Hematopoietic multipotent progenitor cell treated with erythropoietin and hydrocortisone succinate and interleukin-3 and kit ligand, for 15 days (in vitro differentiated cells): Measurements from ENCODE around the gene MYO1D.
"Not testable (repeated sequence)": the region's sequence is repeated elsewhere in the genome, so short reads cannot be mapped to it uniquely, and the experiment has no call there.

Experiments used
- DNase-seq: peaks from one replicate; pipeline ENCODE4 v3.0.0-alpha.2; 2015; ENCODE audit warnings: low spot score

MYO1D gene

DNA sequence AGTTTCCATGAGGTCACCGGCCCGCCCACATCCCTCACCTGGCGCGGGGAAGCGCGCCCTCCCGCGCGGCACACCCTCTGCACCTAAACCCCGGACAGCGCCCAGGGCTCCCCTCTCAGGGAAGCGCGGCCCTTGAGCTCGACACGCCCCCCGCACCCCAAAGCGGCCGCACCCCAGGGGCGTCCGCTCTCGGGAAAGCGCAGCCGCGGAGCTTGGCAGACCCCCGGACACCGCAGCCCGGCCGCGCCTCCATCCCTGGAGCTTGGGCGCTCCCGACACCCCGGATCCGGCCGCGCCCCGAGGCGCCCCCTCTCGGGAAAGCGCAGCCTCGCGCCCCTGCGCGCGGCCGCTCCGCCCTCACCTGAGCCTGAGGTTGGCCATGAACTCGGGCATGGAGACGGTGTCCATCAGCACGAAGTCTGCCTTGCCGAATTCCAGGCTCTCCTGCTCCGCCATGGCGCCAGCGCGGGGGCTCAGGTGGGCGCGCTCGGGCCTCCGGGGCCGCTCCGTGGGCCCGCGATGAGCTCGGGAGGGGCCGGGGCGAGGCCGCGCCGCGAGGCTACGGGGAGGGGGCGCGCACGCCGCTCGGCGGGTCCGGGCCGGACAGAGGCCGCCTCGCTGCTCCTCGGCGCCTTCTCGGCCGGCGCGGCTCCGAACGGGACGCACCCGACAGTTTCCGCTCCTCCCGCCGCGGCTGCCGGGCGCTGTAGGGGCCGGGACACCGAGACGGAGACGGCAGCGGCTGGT, at the start of gene MYO1D:
Gene MYO1D, minus strand, starts transcription at position 708 of the 747 bp plus-strand sequence. Its CDS starts 252 bp downstream, at position 456.
- DNase-seq, result peak; percentile 65

DNA sequence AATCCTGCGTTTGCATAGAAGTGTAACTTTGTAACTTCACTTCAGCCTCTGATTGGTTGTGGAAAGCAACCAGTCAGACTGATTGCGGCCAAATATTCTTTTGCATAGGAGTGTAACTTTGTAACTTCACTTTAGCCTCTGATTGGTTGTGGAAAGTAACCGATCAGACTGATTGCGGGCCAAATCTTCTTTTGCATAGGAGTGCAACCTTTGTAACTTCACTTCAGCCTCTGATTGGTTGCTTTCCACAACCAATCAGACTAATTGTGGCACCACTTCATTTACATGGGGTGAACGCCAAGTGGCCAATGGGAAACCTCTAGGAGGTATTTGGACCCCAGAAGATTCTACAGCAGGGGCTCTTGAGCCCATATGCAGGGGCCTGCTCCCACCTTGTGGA, 49.3 kb upstream of the MYO1D start:
- no peak for DNase-seq

DNA sequence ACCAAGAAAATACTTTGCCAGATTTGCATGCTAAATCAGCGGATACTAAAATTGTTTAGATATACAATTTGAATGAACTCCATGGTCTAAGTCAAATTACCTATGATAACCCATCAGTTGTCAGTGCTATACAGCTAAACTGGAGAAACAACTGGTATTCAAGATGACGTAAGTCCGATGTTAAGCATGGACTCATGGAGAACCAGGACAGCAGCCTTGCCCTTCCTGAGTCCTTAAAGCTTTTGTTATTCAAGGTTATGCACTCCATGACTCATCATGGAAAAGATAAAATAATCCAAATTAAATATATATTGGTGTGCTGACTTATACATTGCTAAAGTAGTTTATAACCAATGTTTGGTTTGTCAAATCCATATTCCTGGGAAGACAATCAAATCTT, 47.0 kb upstream of the MYO1D start:
- not testable (repeated sequence) for DNase-seq

DNA sequence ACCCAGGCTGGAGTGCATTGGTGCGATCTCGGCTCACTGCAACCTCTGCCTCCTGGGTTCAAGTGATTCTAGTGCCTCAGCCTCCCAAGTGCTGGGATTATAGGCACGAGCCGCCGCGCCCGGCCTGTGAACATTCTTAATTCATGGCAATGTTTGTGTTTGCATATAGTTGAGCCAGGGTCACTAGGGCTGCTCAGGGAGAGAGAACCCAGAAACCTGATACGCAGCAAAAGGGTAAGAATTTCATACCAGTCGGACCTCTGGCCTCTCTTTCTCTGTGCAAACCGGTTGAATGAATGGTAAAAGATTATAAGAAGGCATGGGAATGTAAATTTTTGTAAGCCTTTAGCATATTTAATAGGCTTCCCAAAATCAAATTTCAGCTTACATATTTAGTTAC, 44.1 kb upstream of the MYO1D start:
- no peak for DNase-seq

DNA sequence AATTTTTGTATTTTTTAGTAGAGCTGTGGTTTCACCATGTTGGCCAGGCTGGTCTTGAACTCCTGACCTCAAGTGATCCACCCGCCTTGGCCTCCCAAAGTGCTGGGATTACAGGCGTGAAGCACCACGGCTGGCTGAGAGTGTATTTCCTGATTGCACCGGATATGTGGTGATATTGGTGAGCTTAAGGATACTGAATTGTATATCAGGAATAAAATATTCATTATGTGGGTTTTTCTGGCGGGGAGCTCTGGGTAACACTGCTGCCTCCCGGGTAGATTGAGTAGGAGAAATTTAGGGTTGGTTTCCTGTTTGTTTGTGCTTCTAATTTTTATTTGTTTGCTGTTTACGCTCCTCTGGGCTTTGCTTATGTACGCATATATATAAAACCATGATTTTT, 43.4 kb upstream of the MYO1D start:
- DNase-seq, result no peak

DNA sequence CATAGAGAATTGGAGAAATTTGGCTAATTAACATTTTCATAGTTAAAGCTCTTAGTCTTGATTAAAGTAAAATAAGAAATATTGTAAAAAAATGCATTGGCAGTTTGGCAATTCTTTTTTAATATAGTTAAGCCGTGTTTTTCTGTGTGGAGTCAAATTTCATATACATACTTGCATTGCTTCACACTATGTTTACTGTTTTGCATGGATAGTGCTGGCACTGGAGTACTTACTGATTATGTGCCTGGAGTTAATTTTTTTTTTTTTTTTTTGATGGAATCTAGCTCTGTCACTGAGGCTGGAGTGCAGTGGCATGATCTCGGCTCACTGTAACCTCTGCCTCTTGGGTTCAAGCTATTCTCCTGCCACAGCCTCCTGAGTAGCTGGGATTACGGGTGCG, 43.0 kb upstream of the MYO1D start:
- not testable (repeated sequence) for DNase-seq

DNA sequence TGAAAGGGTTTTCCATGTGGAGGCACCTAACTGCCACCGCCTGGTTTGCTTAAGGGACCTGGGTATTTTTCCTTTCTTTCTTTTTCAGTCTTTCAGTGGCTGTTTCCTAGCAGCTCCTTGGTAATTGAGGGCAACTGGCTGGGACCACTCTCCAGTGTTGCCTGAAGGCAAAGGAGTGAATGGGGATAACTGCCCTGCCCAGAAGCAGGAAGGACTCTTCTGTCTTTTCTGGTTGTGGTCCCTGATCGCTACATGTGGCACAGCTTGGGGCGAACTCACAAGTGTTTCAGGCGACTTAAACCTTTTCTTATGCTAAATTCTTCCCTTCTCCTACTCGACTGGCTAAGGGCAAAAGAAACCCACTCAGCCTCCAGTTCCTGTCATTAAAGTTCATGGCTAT, 40.9 kb upstream of the MYO1D start:
- DNase-seq, result no peak

GRCh38 chr17:32917081-32917480, 40.2 kb upstream of the MYO1D start:
- DNase-seq, result no peak

DNA sequence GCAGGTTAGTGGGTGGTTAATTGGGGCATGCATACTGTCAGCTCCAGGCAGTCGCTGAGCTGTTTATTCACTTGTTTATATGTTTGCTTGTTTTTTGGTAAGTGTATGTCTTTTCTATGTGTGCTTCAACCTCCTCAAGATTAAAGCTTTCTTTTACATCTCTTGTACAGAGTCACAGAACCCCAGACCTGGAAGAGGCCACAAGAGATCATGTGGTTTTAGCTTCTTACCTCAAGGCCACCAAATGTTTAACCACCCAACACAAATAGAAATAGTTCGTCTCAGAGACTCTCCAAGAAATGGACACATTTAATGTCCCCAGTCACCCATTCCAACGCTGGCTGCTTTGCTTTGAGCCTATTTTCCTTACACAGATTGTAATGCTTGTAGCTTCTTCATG, 39.2 kb upstream of the MYO1D start:
- no peak for DNase-seq

DNA sequence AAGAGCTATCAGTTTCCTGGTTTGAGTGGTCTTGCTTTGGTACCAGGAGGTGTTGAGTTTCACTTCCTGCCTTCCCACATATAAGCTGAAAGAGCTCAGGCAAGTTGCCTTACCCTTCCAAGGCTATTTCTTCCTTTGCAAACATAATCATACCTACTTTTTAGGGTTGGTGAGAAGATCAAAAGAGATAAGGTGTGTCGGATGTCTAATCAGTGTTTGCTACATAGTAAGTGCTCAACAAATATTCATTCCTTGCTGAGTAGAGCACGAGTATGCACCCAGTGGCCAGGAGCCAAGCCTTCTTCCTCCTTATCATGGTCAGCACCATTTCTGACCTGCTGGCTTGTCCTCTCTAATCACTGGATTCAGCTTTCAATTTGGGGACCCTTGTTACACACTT, 38.3 kb upstream of the MYO1D start:
- peak; percentile 45 for DNase-seq

DNA sequence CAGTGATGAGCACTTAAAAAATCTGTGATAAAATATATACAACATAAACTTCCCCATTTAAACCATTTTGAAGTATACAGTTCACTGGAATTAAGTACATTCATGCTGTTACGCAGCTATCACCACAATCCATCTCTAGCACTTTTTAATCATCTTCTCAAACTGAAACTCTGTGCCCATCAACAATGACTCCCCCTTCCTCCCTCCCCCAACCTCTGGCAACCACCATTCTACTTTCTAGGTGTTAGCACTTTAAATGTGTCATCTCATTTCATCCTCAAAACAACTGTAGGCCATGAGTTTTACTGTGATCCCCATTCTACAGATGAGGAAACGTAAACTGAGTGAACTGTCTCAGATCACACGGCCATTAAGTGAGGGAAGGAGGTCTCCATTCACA, 37.3 kb upstream of the MYO1D start:
- DNase-seq, result no peak

DNA sequence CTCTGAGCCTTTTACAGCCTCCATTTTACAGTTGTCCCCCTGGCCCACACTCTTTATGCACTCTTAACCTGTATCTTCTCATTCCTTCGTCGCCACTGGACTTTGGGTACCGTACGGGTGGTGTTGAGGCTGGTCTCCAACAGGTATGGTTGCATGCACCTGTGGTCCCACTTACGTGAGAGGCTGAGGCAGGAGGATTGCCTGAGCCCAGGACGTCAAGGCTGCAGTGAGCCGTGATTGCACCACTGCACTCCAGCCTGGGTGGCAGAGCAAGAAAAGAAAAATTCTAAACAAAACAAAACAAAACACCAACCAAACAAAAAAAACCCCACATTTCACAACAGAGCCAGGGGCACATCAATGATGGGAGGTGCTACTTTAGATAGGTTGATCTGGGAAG, 36.7 kb upstream of the MYO1D start:
- no peak for DNase-seq

DNA sequence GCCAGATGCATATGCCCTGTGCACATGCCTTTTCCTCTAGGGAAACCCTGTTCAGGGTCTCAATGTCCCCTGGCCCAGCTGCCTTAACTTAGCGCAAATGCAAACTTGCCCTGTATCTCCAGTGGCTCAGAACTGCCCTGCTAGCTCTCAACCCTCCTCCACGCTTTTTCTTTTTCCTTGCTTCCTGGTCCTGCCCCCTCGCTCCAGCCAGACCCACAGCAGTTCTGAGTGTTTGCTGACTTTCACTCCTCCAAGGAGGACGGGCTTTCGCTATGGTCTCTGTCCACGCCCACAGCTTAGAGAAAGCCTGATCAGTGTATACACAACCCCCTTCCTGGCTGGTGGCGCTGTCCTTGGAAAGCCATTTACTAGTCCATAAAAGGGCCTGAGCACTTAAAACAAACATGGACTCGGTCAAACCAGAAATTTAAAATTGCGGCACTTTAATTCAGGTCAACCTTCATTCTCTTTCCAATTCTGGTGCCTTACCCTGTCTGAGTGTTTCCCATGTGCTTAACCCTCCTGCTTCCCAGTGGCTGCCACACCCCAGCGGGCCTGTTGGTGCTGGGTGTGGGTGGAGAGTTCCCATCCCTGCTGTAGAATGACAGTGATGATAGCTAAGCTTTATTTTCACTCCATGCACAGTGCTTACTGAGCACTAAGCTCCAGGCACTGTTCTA, 35.4 kb upstream of the MYO1D start:
- no peak for DNase-seq

DNA sequence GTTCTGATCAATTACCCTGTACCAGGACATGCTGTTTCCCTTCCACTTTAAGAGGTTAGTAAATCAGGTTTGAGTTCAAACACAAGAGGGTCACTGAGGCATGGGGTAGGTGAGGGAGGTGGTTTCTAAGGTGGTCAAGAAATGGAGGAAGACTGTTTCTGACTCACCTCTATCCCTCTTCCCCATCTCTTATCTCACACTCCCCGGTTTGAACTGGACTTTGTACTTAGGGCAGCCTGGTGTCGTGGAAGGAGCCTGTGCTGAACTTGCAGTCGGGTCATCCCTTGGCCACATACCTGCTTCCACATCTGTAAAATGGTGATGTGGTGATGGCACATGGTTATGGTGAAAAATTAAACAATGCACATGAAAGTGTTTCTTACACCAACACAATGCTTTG, 33.8 kb upstream of the MYO1D start:
- no peak for DNase-seq

- DNase-seq, result peak; percentile 90
Observed at GRCh38 chr17:32909787-32910369, 33.0 kb upstream of the MYO1D start.

DNA sequence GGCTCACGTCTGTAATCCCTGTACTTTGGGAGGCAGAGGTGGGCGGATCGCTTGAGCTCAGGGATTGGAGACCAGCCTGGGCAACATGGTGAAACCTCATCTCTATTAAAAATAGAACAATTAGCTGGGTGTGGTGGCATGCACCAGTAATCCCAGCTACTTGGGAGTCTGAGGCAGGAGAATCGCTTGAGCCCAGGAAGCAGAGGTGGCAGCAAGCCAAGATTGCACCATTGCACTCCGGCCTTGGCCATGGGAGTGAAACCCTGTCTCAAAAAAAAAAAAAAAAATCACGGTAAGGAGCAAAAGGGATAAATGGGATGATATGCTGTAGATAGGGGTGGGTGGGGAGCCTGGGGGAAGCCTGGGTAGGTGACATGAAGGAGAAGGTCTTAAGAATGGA, 30.7 kb upstream of the MYO1D start:
- no peak for DNase-seq

DNA sequence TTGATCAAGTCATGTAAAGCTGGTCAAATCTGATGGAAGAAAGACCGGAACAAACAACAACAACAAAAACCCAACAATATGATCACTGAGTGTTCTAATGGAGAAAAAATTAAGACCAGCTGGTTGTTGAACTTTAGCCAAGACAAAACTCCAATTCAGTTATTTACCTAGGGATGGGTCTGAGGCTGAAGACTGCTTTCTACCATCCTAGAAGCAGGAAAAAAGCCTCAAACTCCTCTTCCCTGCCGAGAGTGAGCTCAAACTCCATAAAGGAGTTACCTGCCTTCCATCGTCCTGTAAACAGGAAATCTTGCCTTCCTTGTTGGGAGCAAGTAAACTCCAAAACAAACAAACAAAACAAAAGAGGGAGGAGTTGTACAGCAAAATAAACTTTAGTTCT, 28.0 kb upstream of the MYO1D start:
- no peak for DNase-seq

DNA sequence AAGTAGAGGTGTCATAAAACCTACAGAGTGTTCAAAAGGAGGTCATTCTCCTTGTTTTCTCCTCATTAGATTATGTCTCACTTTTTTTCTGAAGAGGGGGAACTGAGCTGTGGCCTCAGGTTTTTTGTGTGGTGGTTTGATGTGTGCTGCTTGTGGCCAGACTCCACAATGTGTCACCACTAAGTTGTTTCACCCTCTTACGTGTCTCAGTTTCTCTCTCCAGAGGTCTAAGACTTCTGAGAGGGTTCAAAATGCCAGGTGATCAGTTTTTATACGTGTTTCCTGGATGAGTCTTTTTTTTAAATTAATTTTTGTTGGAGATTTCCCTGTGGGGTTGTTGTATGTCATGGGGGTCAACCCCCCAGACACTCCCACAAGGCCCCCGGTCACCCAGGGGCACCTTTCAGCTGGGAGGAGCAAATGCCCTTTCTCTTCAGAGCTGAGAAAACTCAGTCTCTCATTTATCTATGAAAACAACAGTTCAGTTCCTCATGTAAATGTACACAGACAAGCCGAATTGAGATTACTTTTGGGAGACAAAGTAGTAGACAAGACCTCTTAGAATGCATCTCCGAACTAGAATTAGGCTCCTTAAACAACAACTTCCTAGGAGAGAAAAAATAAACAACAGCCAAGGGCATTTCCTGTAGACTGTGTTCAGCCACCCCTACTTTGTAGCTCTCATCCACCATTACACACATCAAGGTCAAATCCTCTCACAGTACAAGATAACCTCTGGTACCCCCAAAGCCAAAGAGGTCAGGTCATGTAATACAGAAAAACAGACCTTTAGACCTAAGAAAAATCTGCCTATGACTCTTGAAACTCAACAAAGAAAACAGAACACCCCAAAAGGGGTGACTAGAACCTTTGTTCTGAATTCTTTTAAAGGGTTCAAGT, 27.1 kb upstream of the MYO1D start:
- no peak for DNase-seq

- DNase-seq, result no peak
Observed at GRCh38 chr17:32901743-32902142, 24.8 kb upstream of the MYO1D start.

DNA sequence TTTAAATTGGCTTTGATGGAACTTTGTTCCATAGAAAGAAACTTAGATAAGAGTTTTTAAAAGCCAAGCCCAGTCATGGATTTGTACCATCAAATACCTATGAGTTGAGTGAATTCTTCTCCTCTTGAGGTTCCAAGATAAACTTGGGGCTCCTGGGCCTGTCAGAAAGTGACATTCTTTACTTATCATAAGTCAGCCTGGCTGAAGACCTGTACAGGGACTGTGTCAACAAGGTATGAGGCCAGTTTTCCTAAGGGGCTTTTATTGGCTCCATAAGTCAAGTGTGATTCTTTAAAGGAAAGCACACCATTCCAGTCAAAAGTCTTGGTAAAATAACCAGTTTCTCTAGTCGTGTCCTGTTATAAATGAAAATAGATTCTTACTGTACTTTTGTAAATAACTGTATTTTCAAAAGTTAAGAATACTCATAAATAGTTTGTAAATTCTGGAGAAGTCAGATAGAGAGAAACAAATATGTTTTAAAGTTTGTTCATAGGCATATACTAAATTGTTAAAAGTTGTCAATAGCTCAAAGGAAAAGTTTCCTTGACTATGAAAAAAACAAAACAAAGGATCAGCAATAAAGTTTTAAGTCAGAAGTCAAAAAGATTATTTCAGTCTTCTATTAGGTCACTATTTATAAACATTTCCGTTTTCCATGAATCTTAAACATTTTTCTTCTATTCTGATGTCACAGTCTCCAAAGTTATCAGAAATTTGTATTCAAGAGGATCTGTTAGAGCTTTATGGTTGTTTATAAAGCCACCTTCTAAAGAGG, 22.5 kb upstream of the MYO1D start:
- DNase-seq, result peak; percentile 29

DNA sequence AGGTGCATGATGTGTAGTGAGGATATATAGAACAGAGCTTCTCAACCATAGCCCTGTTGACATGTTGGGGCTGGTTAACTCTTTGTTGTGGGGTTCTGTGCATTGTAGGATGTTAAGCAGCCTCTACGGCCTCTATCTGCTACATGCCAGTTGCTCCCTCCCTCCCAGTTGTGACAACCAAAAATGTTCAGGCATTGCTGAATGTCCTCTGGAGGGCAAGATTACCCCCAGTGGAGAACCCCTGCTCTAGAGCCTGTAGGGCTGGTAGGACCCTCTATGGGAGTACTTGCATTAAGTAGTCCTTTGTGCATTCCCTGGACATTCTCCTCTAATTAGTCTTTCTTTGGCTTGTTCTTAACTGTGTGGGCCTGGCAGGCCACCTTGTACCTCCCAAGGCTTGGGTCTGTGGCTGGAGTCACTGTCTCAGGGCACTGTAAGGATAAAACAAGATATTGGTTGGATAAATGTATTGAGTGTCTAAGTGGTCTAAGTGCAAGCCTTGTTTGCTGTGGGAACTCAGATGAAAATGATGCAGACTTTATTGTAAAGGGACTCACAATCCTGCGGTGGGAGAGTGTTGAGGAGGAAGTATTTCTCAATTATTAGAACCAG, 19.8 kb upstream of the MYO1D start:
- DNase-seq, result peak; percentile 76
